NB4 (cell line): ENCODE results near the gene CDH4.

Experiments used
- DNase-seq: peaks from one replicate; pipeline ENCODE4 v3.0.0; 2010; ENCODE audit warnings: low read depth
- H3K4me3 ChIP-seq: one replicate; pipeline ENCODE4 v1.5.1; 2011; ENCODE audit warnings: mild to moderate bottlenecking, low read depth, low read length, moderate library complexity
- CTCF ChIP-seq: IDR thresholded peaks from one replicate; pipeline ENCODE4 v1.5.1; 2012; ENCODE audit warnings: low read depth, low read length
- MAX ChIP-seq: IDR thresholded peaks from 2 replicates; pipeline ENCODE4 v1.6.1; 2011; ENCODE audit warnings: low read depth, low read length
- MYC ChIP-seq: IDR thresholded peaks from 2 replicates; pipeline ENCODE4 v1.6.1; 2011; ENCODE audit warnings: low read depth, low read length
- POLR2A ChIP-seq: IDR thresholded peaks from 2 replicates; pipeline ENCODE4 v1.6.1; 2011; ENCODE audit warnings: mild to moderate bottlenecking; ENCODE audit not compliant: insufficient read length; ENCODE audit errors: extremely low read depth

The CDH4 gene

GRCh38 chr20:61559706-61560315 is 307.8 kb downstream of the CDH4 start:
- H3K4me3 ChIP-seq: no peak overlapping the region
- DNase-seq: no peak
- TF ChIP-seq MAX (no peak), POLR2A (no peak), MYC (no peak), CTCF (no peak)

- TF ChIP-seq POLR2A (no peak), MAX (no peak), CTCF (no peak), MYC (no peak)
- H3K4me3 ChIP-seq: no peak overlapping the region
- no peak for DNase-seq
These were observed 308.3 kb downstream of the CDH4 start for GRCh38 chr20:61560361-61560853.

- H3K4me3 ChIP-seq: no peak overlapping the region
- DNase-seq: no peak
- no peak for TF ChIP-seq CTCF
- TF ChIP-seq POLR2A: no peak
- no peak for TF ChIP-seq MAX
- TF ChIP-seq MYC: no peak
These were observed 309.2 kb downstream of the CDH4 start for GRCh38 chr20:61561111-61561830.

- no peak for DNase-seq
- no peak overlapping the region for H3K4me3 ChIP-seq
- TF ChIP-seq MYC (no peak), POLR2A (no peak), CTCF (no peak), MAX (no peak)
These were observed 310.4 kb downstream of the CDH4 start for GRCh38 chr20:61562491-61562890.

- H3K4me3 ChIP-seq: no peak overlapping the region
- no peak for DNase-seq
- TF ChIP-seq MAX (no peak), CTCF (no peak), POLR2A (no peak), MYC (no peak)
These were observed 310.9 kb downstream of the CDH4 start for GRCh38 chr20:61562897-61563504.
